ENCODE results near the gene NAPB. TPM values are rescaled to one million over a fixed set of nuclear protein-coding genes. Genes with fewer than 3 reads are reported as not detected.

The NAPB gene
- total RNA-seq, 2 donors from 2014 or later: 9.9 to 12.7 TPM

DNA sequence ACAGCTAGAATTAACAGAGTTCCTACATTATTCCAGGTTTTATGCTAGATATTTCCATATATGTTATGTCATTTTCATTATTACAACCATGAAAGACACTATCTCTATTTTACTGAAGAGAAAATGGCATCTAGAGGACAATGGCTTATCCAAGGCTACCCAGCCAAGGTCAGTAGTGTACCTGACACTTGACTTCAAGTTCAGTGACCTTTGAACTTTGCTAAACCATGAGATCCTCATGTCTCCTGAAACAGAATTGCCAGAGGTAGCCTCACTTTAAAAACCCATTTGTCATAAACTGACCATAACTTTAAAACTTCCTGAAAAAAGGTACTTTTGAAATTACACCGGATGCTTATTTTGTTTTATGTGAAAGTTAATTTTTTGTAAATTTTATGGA lies 14.4 kb downstream of the NAPB start:
- DNase-seq: no peak
- no peak for ATAC-seq
- H3K27me3 ChIP-seq: no peaks in the 10 kb centered on the region
- peaks cover 7% of the 10 kb centered on the region for H3K4me1 ChIP-seq
- H3K27ac ChIP-seq: no peak overlapping the region
- no peak overlapping the region for H3K4me3 ChIP-seq
- TF ChIP-seq POLR2A (IDR thresholded peaks at IDR 0.05): no peak
- TF ChIP-seq, protein P1, sequence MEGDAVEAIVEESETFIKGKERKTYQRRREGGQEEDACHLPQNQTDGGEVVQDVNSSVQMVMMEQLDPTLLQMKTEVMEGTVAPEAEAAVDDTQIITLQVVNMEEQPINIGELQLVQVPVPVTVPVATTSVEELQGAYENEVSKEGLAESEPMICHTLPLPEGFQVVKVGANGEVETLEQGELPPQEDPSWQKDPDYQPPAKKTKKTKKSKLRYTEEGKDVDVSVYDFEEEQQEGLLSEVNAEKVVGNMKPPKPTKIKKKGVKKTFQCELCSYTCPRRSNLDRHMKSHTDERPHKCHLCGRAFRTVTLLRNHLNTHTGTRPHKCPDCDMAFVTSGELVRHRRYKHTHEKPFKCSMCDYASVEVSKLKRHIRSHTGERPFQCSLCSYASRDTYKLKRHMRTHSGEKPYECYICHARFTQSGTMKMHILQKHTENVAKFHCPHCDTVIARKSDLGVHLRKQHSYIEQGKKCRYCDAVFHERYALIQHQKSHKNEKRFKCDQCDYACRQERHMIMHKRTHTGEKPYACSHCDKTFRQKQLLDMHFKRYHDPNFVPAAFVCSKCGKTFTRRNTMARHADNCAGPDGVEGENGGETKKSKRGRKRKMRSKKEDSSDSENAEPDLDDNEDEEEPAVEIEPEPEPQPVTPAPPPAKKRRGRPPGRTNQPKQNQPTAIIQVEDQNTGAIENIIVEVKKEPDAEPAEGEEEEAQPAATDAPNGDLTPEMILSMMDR (IDR thresholded peaks at IDR 0.05): no peak
- no peaks in the 10 kb centered on the region for H3K9me3 ChIP-seq
- WGBS, 2 donors: 94 to 96% methylated on average over 1 of the region's 1 CpG
- intact Hi-C loops (cut with DNase I): no loop called here
- H3K36me3 ChIP-seq (replicated peaks in 1 of 2; ENCODE audit: insufficient read depth in 1 of 2, low read depth in 2 of 2): no peaks in the 10 kb centered on the region

DNA sequence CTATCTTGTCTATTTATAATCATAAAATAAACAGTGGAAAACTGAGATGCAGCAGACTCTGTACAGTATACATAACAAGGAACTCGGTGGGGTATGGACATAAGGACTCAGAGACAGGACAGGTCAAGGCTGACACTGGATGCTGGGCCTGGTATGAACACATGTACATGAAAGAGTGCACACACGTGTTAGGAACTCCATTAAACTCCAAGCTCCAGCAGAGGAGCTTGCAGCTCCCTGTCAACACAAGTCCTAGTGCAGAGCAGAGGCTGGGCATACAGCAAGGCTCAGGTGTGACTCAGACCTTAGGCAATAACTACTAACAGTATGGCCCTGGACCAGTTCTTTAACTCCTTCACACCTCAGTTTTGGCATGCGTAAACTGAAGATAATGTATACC lies 17.1 kb downstream of the NAPB start:
- TF ChIP-seq POLR2A (IDR thresholded peaks at IDR 0.05): no peak
- TF ChIP-seq, protein P1 (IDR thresholded peaks at IDR 0.05): no peak
- peak; percentile 18 for ATAC-seq
- H3K4me1 ChIP-seq: peaks cover 12% of the 10 kb centered on the region

DNA sequence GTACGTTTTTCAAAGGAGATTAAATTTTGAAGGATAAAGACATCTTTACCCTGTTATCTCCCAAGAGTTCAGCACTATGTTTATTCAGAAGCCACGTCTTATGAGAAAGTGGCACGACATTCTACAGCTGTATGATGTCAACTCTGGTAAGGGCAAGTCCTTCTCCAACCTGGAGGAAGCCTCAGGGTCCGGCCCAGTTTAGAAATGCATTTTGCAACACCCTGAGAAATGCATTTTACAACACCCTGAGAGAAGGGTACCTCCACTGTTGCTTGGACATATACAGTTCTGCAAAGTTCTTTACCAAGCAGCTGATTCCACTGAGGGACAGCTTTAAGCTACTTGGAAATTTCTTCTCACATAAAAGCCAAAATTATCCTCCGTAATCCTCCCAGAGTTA lies 17.5 kb downstream of the NAPB start:
- Histone ChIP-seq H3K27me3 (no peaks in the 10 kb centered on the region), H3K27ac (no peak overlapping the region), H3K9me3 (no peaks in the 10 kb centered on the region), H3K36me3 (replicated peaks in 1 of 2; ENCODE audit: insufficient read depth in 1 of 2, low read depth in 2 of 2) (no peaks in the 10 kb centered on the region), H3K4me3 (no peak overlapping the region), H3K4me1 (peaks cover 7% of the 10 kb centered on the region)
- intact Hi-C loops (cut with DNase I): no loop called here
- DNase-seq (no peak), ATAC-seq (no peak)
- TF ChIP-seq POLR2A (IDR thresholded peaks at IDR 0.05): no peak
- TF ChIP-seq, protein P1 (IDR thresholded peaks at IDR 0.05): no peak
- 71 to 73% methylated on average over 5 of the region's 5 CpGs for WGBS, 2 donors

More for the DNA sequence above, 17.1 kb downstream of the NAPB start:
- peak in 1 of 4 donors; percentile 22 for DNase-seq
- Histone ChIP-seq H3K27ac (no peak overlapping the region), H3K36me3 (replicated peaks in 1 of 2; ENCODE audit: insufficient read depth in 1 of 2, low read depth in 2 of 2) (no peaks in the 10 kb centered on the region), H3K9me3 (no peaks in the 10 kb centered on the region), H3K4me3 (no peak overlapping the region), H3K27me3 (no peaks in the 10 kb centered on the region)
- intact Hi-C loops (cut with DNase I): no loop called here
- 48 to 55% methylated on average over 3 of the region's 3 CpGs for WGBS, 2 donors

DNA sequence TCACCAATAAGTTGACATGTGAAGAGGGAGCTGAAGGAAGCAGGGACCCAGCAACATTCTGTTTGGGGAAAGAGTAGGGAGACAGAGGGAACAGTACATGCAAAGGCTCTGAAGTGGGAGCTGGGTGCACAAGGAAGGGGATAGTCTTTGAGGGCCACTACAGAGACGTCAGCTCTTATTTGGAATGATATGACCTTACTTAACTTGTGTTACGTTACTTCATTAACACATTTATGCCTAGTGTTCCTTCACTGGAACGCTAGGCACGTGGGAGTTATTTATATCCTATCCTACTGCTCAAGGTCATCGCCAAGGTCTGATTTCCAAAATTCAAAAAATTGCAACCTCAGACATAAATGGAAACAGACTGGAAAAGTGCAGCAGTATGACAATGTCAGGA lies 20.2 kb downstream of the NAPB start:
- H3K36me3 ChIP-seq (replicated peaks in 1 of 2; ENCODE audit: insufficient read depth in 1 of 2, low read depth in 2 of 2): peaks cover 0 to 2% of the 10 kb centered on the region in 2 donors
- intact Hi-C loops (cut with DNase I): no loop called here
- H3K27me3 ChIP-seq: no peaks in the 10 kb centered on the region
- H3K27ac ChIP-seq: no peak overlapping the region
- no peak overlapping the region for H3K4me3 ChIP-seq
- DNase-seq (no peak), ATAC-seq (no peak)
- TF ChIP-seq POLR2A (IDR thresholded peaks at IDR 0.05): no peak
- TF ChIP-seq, protein P1 (IDR thresholded peaks at IDR 0.05): no peak
- whole genome bisulfite sequencing, 2 donors: 39 to 42% methylated on average over 5 of the region's 5 CpGs
- H3K9me3 ChIP-seq: no peaks in the 10 kb centered on the region
- H3K4me1 ChIP-seq: peaks cover 6% of the 10 kb centered on the region

DNA sequence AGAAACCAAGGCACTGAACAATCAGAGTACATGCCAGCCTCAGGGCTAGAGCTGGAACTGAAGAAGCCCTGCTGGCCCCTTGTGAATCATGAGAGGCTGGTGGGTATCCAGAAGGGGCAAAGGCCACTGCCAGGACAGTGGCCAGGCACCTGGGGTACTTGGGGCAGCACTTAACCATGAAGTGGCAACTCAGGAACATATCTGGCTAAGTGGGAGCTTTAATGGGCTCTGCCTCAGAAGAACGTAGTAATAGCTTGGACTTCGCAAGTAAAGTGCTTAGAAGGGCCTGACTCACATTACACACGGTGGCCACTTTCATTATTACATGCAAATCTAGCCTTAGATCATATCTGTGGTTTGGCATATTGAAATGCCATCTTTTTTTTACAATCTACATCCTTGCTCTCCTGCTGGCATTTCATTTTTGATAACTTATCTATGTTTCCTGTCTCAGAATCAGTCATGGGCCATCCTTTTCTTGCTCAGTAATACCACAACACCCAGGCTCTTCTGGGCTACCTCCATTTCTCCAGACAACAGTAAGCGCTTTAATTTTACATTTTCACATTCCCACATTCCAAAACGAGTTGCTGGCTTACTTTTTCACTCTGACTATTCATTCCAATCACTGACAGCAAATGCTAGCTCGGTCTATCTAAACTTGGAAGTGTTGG lies 21.6 kb downstream of the NAPB start:
- no peak for ATAC-seq
- H3K36me3 ChIP-seq (replicated peaks in 1 of 2; ENCODE audit: insufficient read depth in 1 of 2, low read depth in 2 of 2): peaks cover 0 to 3% of the 10 kb centered on the region in 2 donors
- intact Hi-C loops (cut with DNase I): no loop called here
- H3K27me3 ChIP-seq: no peaks in the 10 kb centered on the region
- no peaks in the 10 kb centered on the region for H3K9me3 ChIP-seq
- H3K4me1 ChIP-seq: peaks cover 6% of the 10 kb centered on the region
- no peak overlapping the region for H3K4me3 ChIP-seq
- no peak overlapping the region for H3K27ac ChIP-seq
- DNase-seq: no peak
- WGBS, 2 donors: 81% methylated on average over 6 of the region's 6 CpGs
- TF ChIP-seq, protein P1 (IDR thresholded peaks at IDR 0.05): no peak
- TF ChIP-seq POLR2A (IDR thresholded peaks at IDR 0.05): no peak
